NCI-H226 (cell line): Measurements from ENCODE around the gene SLC30A4.
"Not testable (repeated sequence)": the region's sequence is repeated elsewhere in the genome, so short reads cannot be mapped to it uniquely, and the experiment has no call there.

Experiments
- DNase-seq: peaks from one replicate; pipeline ENCODE4 v3.0.0-alpha.2; 2015

Gene SLC30A4

DNA sequence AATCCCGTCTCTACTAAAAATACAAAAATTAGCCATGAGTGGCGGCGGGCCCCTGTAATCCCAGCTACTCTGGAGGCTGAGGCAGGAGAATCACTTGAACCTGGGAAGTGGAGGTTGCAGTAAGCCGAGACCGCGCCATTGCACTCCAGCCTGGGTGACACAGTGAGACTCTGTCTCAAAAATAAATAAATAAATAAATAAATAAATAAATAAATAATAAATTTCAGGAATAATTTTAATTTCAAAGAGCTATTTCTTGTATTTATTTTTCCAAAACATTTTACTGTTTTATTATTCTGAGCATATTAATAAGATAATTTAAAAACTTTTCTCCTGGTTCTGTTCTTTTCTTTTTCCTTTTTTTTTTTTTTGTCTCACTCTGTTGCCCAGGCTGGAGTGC lies 15.4 kb downstream of the SLC30A4 start:
- not testable (repeated sequence) for DNase-seq

DNA sequence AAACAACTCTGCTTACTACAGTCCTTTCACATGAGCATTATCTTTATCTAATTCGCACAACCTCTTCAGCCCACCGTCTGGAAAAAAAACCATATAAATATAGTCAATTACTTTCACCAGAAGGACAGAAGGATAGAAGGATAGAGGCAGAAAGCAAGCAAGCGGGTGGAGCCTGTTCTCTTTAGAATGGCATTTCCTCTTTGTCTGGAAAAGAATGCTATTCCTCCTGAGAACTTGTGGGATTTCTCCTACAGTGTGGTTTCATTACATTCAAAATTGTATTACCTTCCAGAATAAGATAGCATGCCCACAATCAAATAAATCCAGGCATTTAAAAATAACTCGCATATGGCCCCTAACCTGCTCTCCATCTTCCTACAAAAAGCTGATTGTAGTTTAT lies 23.1 kb downstream of the SLC30A4 start:
- peak; percentile 65 for DNase-seq

DNA sequence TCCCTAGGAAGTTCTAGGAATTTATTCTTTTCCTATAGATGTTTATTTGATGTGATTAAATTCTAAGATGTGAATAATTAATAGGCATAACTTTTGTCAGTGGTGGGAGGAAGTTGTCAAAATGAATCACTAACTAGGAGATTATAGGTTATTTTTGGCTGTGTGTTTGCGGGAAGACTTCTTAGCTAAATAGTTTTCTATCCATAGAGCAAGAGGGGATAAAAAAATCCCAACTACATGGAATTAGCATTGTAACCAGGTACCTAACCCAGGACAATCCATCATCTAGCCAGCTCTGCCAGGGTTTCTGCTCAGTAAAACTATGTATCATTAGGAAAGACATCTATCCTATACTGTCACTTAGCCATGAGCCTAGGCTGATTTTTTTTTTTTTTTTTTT lies 23.9 kb downstream of the SLC30A4 start:
- no peak for DNase-seq

DNA sequence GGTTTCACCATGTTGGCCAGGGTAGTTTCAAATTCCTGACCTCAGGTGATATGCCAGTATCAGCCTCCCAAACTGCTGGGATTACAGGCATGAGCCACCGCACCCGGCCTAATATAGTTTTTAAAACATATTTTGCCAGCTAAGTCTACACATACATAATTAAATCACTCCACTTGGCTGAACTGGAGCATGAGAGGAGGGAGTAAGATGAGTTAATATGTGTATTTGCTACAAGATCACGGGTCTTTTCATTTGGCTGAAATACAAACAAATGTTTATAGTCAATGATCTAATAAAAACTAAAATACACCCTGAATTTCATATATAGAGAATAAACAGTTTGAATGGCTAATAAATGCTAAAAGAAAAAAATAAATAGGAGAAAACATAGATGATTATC lies 25.3 kb downstream of the SLC30A4 start:
- no peak for DNase-seq

DNA sequence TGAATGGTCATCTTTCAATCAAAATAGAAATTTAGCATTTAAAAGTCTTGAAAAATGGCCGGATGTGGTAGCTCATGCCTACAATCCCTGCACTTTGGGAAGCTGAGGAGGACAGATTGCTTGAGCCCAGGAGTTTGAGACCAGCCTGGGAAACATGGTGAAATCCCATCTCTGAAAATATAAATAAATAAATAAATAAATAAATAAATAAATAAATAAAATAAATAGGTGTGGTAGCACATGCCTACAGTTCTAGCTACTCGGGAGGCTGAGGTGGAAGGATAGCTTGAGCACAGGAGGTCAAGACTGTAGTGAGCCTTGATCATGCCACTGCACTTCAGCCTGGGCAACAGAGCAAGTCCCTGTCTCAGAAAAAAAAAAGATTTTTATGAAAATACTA lies 25.9 kb downstream of the SLC30A4 start:
- DNase-seq: no peak

DNA sequence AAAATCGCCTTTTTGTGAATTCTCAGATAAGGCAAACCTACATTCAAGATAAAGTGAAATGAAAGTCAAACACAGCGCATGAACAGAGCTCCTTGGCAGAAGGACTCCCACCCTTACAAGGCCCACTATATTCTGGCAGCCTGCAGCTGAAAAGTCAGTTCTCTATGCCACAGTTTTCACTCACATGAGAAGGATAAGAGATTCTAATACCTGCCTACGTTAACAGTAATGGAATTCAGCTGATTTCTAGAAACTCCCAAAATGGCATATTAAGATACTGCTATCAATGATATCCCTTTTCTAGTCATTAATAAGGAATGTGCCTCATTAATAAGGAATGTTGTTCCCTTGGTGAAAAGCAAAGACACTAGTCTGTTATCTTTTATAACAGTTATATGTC lies 27.0 kb downstream of the SLC30A4 start:
- peak; percentile 3 for DNase-seq

DNA sequence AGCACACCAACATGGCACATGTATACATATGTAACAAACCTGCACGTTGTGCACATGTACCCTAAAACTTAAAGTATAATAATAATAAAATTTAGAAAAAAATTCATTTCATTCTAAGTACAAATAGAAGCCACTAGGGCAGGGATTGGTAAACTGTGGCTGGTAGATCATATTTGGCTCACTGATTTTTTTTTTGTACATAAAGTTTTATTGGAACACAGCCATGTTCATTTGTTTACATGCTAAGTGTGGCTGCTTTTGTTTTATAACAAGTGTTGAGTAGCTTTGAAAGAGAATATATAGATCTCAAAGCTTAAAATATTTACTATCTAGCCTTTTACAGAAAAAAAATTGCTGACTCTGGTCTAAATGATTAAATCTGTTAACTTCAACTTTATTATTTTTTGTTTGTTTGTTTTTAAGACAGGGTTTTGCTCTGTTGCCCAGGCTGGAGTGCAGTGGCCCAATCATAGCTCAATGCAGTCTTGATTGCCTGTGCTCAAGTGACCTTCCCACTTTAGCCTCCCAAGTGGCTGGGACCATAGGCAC lies 32.8 kb downstream of the SLC30A4 start:
- DNase-seq: no peak

DNA sequence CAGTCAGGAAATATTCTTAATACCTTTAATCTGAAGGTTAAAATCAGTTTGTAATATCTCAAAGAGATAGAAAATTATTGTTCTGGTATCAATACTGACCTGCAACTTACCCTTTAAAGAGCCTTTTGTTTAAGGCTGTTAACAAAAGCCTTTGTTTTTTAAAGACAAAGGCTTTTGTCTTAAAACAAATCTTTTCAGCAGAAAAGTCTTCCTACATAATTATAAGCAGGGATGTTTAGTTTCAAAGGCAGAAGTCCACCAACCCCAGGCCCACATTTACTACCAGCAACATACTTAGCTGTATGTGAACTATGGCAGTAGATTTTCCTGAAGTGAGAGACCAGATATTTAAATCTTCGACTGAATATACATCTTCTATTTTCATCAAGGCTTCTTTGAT lies 36.2 kb downstream of the SLC30A4 start:
- no peak for DNase-seq

DNA sequence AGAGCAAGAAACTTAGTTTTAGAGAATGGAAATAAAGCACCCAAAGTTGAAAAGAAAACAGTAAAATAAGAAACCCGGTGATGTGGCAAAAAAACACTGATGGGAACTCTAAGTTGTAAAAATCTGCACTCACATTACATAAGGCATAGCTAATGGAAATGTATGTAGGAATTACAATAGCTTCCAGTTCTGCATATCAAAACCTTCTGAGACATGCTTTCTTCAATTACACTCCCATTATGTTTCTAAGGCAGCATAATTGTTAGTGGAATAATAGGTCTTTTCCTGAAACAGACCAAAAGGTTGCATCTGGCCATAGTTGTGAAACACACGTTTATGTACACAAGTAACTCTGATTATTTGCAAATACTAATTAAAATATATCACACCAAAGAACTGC lies 41.4 kb downstream of the SLC30A4 start:
- DNase-seq: no peak

DNA sequence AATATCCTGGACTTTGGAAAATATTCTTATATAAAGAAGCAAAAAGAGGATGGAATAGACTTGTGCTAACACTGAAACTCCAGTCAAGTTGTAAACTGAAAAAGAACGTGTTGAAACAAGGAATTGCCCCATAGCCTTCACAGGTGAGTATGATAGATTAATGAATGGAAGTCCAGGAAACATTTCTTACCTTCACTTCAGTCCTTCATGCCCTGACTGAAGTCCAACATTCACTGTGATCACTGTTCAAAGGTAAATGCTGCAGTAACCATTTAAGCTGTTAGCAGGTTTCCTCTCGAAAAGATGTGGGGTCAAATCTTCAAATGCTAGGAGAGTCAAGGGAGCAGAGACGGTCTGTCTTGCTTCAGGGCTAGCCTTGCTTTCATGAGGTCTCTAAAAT lies 46.1 kb downstream of the SLC30A4 start:
- no peak for DNase-seq

DNA sequence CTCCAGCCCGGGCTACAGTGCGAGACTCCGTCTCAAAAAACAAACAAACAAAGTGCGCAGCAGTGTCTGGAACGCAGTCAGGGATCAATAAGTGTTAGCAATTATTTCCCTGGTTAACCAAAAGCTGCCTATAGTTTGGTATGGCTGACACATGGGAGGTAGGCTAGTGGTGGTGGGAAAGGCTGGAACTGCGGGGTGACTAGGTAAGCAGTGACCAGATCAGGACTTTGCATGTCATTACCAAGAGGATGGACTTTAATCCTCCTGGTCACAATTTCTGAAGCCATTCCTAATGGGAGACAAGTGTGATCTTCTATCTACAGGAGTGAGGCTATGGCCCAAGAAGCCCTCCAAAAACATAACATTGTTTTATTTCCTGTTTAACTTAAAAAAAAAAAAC lies 47.8 kb downstream of the SLC30A4 start:
- DNase-seq: no peak

DNA sequence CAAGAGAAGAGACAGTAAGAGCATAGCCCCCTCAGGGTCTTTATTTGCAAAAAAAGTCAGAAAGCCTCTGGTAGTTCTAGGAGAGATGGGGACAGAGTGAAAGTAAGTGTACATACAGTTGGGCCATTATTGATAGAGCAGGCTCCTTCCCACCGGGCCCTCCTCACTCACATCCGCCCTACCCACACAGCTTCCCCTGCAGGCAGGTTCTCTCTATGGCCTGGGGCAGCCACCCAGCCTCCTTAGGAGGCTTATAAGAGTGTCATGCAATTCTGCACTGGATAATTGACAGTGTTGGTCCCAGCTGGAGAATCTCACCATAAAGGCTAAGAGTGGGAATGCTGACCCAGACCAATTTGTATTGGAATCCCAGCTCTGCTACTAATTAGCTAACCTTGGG lies 49.5 kb downstream of the SLC30A4 start:
- DNase-seq: no peak

DNA sequence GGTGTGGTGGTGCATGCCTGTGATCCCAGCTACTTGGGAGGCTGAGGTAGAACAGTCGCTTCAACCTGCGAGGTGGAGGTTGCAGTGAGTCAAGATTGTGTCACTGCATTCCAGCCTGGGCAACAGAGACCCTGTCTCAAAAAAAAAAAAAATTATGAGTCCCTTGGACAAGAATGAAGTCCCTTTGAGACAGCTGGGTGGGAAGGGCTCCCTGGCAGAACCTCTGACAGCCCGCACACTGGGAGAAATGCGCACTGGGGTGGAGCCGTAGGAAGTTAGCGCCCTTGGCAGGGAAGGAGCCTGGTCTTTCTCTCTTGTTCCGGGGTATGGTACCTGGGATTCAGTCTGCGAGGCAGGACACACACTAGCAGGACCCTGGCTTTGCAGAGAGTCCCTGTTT lies 51.4 kb downstream of the SLC30A4 start:
- no peak for DNase-seq

DNA sequence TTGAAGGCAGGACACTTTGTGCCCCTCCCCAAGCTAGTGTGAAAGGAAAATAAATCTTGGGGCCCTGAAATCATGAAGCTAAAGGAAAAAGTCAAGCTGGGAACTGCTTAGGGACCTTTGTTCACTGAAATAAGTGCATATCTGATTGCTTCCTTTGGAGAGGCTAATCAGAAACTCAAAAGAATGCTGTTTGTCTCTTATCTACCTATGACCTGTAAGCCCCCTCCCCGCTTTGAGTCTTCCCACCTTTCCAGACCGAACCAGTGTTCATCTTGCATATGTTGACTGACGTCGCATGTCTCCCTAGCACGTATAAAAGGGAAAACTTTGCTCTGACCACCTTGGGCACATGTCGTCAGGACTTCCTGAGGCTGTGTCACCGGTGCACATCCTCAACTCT lies 53.1 kb downstream of the SLC30A4 start:
- DNase-seq: no peak

DNA sequence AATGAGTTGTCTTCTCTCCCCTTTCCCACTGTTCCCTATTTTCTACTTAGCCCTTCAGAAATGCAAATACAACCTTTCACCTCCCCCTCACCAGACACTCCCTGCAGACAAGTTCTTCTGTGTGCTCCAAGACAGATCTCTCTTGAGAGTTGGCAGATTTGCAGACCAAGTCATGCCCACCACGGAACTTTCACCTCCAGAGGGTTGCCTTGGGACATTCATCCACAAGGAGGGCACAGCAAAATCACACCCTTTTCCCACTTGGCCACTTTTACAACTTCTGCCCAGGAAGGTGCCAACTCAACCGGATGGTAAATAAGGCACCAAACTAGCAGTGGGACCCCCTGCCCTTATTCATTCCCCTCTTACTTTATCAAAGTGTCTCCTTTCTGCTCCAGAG lies 53.5 kb downstream of the SLC30A4 start:
- no peak for DNase-seq

DNA sequence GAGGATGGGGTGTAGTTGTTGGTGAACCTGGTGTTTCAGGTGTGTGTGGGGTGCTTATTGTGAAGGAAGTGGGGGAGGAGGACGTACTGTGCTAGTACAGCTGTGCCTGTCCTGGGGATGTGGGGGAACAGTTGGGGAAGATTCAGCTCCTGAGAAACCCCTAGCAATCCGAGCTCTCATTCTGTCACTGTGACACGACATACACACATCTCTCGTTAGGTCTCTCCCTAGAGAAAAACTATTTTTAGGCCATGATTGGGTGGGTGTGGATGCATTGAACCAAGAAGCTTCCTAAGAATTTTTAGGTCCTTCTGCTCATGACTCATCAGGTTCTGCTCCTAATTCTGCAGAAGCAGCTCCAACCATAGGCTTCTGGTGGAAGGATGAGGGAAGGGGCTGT lies 54.3 kb downstream of the SLC30A4 start:
- DNase-seq: no peak

DNA sequence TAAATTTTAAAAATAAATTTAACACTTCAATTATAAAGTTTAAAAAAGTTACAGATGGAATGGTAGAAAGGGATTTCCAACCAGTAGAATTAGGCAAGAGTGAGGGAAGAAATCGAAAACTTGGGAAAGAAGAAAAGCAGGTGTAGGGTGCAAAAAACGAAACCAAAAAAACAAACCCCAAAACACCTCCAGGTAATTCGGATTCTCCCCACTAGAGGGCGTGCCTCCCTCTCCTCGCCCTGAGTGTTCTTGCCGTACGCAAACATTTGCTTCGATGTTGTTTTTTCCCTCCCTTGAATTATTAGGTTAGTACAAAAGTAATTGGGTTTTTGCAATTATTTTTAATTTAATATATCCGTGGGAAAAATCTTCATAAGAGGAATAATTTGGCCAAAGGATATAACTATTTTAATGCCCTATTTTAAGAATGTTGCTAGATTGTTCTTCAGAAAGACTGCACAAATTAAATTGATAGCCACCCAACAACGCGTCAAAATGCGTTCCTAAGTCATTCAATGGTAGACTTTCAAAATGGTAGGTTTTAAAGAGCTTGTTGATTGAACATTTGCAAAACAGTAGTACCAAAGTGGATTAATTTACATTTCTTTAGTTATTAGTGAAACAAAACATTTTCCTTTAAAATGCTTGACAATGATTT lies 63.7 kb downstream of the SLC30A4 start:
- peak; percentile 13 for DNase-seq

DNA sequence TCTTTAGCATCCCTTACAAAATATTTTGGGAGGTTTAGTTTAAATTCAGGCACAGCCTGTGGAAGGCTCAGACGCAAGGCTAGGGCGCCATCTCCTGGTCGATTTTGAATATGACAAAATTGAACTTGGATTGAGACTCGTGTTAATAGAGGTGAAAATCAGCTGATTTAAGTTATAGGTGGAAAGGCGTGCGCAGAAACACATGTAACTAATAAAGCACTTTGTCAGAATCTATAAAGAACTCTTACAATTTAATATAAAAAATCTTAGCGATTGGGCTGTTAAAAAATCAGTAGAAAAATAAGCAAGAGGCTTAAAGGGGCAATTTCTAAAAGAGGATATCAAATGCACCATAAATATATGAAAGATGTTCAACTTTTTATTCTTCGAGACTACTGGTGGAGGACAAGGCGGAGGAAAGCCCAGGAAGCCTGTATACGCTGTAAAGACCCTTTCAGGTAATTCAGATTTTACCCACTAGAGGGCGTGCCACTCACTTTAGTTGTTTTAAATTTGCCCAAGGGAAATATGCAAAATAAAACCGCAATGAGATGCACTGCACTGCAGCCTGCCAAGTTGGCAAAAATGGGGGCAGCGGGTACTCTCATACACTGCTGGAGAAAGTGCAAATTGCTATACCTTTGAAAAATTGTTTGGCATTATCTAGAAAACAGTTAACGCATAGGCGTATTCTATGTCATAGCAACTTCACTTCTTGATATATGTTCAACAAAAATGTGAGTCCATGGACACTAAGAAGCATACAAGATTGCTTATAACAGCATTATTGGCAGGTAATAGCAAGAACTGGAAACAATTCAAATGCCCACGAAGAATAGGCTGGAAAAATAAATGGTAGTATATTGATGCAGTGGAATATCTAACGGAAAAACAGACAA lies 64.7 kb downstream of the SLC30A4 start:
- DNase-seq: peak; percentile 58

DNA sequence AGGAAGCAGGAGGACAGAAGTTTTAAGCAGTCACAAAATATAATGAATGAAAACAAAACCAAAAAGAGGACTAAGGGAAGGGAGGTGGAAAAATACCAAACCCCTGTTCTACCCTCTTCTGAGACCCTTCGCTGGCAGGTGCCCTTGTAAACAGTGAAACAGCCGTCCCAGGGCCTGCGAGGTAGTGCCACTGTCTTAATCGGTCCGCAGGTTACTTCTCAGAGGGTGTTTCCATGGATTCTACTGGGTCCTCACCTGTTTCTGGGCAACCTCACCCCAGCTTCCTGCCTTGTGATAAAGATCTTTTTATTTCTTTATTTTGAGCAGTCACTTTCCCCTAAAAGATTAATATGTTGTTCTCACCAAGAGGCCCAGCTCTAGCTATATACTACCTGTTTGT lies 65.3 kb downstream of the SLC30A4 start:
- no peak for DNase-seq

DNA sequence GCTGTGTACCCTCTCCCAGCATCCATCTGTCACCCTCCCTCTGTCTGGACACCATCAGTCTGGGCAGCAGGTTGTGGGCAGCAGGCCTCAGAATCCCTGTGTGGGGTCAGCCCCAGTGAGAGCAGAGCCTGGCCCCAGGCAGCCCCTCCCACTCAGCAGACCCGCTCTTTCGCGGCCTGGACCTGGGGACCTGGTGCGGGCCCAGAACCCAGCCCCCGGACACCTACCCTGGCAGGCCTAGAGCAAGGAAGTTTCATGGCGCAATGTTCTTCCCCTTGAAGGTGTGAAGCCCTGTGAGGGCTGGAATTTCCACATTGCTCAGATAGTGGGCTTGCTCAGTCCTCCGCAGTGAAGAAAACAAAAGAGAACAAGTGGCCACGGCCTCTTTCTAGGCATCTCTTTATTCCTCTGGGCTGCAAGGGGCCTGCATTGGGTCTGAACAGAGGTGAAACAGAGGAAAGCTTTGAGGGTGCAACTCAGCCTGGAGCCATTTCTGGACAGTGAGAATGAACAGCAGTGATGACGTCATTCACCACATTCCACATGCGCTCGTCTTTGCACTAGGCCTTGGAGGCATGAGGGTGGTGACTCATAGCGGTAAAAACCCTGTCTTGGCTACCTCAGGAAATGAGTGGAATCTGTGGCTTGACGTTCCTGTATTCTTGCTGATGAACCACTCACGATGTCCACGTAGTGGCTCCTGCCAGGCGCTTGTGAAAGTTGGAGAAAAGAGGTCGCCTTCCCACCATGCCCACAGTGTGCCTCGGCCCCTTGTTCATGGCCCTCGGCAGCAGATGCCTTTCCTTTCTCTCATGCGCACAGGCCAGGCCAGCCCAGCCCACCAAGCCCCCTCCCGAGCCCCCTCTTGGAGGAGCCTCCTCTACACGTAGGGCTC lies 66.1 kb downstream of the SLC30A4 start:
- DNase-seq: peak; percentile 99

DNA sequence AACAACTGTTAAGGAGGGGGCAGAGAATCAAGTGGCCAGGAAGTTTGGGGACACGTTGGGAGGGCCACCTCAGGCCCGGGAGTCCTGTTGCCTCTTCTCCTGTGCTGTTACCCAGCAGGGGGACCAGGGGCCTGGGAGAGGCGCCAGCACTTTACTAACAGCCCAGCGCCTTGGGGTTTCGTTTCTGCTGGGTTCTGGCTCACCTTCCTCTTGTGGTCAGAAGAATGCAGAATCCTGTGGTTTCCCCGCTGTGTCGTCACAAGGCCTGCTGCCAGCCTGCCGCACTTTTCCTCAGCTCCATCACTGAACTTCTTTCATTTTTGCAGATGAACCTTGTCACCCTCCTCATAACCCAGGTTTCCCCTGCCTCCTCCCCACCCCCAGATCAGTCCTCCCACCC lies 67.7 kb downstream of the SLC30A4 start:
- peak; percentile 93 for DNase-seq

DNA sequence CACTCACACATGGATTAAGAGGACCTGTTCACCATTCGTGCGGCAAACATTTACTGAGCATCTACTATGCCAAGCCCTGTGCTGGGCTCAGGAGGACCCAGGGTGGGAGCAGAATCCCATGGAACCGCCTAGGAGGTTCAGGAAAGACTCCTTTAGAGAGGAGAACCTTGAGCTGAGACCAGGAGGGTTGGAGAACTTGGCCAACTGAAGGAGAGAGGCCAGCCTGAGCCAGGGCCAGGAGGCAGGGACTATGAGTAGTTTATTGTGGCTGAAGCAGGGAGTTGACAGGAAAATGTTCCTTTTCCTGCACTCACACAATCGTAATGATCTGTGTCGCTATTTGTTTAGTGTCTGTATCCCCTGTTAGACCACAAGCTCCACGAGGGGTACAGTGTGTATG lies 71.3 kb downstream of the SLC30A4 start:
- DNase-seq: no peak
